Aorta (tissue), 5 donors: ENCODE results near the gene KRT84. TPM values are rescaled to one million over a fixed set of nuclear protein-coding genes. Genes with fewer than 3 reads are reported as not detected.
"Not testable (repeated sequence)": the region's sequence is repeated elsewhere in the genome, so short reads cannot be mapped to it uniquely, and the experiment has no call there.

ENCODE experiments used
- ATAC-seq: fragments of 200-7000 bp; cut with Tn5 transposase; one replicate; pipeline ENCODE4 v1.9.1; 2022; ENCODE audit warnings: moderate library complexity; ENCODE audit not compliant: low FRiP score
- DNase-seq, 2 donors: peaks; one replicate each; pipeline ENCODE4 v3.0.0-alpha.2; 2020
- H3K27ac ChIP-seq, 2 donors: one replicate each; pipeline ENCODE4 v1.5.1; 2013; ENCODE audit warnings: low read length in 2 of 2, mild to moderate bottlenecking in 2 of 2, moderate library complexity in 2 of 2, control low read depth in 1 of 2, inconsistent platforms in 1 of 2, low read depth in 1 of 2
- H3K27me3 ChIP-seq, 2 donors: one replicate each; pipeline ENCODE4 v1.6.1; 2013; ENCODE audit warnings: control low read depth in 1 of 2, low read length in 1 of 2, mild to moderate bottlenecking in 1 of 2, moderate library complexity in 1 of 2; ENCODE audit not compliant: insufficient read depth in 2 of 2, control insufficient read depth in 1 of 2
- H3K36me3 ChIP-seq, 2 donors: one replicate each; pipeline ENCODE4 v1.6.1; 2013; ENCODE audit warnings: control low read depth in 1 of 2, low read length in 1 of 2, mild to moderate bottlenecking in 1 of 2; ENCODE audit not compliant: insufficient read depth in 2 of 2, control insufficient read depth in 1 of 2
- H3K4me1 ChIP-seq, 2 donors: one replicate each; pipeline ENCODE4 v1.6.1; 2013; ENCODE audit warnings: low read length in 2 of 2, control low read depth in 1 of 2, mild to moderate bottlenecking in 1 of 2, moderate library complexity in 1 of 2; ENCODE audit not compliant: insufficient read depth in 2 of 2, control insufficient read depth in 1 of 2
- H3K4me3 ChIP-seq, 2 donors: one replicate each; pipeline ENCODE4 v1.5.1; 2013; ENCODE audit warnings: low read length in 2 of 2, control low read depth in 1 of 2, mild to moderate bottlenecking in 1 of 2
- H3K9me3 ChIP-seq: one replicate; pipeline ENCODE4 v1.6.1; 2013; ENCODE audit warnings: mild to moderate bottlenecking, low read length; ENCODE audit not compliant: control insufficient read depth
- WGBS, 2 donors: extraction: QIAGEN DNeasy Blood & Tissue Kit; methylation state at CpG; one replicate each; pipeline ENCODE4 v1.1.7; 2013; 5-methylcytosine and 5-hydroxymethylcytosine counted together
- intact Hi-C, 2 donors: fragments of 100-400 bp; cut with DNase I; formaldehyde crosslinking; loops; one replicate each; pipeline versions ENCODE4 v1.14.2 to v1.15.0; 2022
- polyA plus RNA-seq, 2 donors: library from polyadenylated mRNA; stranded (reverse); fragments of 200-250 nt; gene quantifications; one replicate each; pipeline ENCODE4 v1.2.3, GENCODE V29; 2013
- total RNA-seq, 2 donors: library from RNA; stranded (reverse); fragmentation: NEBNext Ultra II Directional; extraction: Animal tissue kit (Norgen Biotek cat#: 25700); gene quantifications; one replicate each; pipeline ENCODE4 v1.2.1, GENCODE V29; 2021
- donor health status: healthy with polysubstance abuse.
- donor health status: Bipolar disorder and iron deficiency.
- donor health status: DM: no; HTN: no; CAD: no.
- donor health status: DM: no; HTN: no; CAD: no.
- donor health status: DM: yes; HTN: yes; CAD: no.

KRT84 gene
- total and polyA plus RNA-seq, 4 donors: not detected

- WGBS, 2 donors: 91 to 95% methylated on average over 5 of the region's 5 CpGs
- no peaks in the 10 kb centered on the region for H3K9me3 ChIP-seq
- no peaks in the 10 kb centered on the region for H3K4me1 ChIP-seq
- H3K27ac ChIP-seq: no peak overlapping the region
- DNase-seq (no peak), ATAC-seq (no peak)
- no peak overlapping the region for H3K4me3 ChIP-seq
- H3K36me3 ChIP-seq: no peaks in the 10 kb centered on the region
- H3K27me3 ChIP-seq: no peaks in the 10 kb centered on the region
- intact Hi-C loops: no loop called here
These were observed 29.5 kb upstream of the KRT84 start for GRCh38 chr12:52414936-52415335.

GRCh38 chr12:52413782-52414345 is 28.4 kb upstream of the KRT84 start:
- no peaks in the 10 kb centered on the region for H3K4me1 ChIP-seq
- no peaks in the 10 kb centered on the region for H3K27me3 ChIP-seq
- no peak for DNase-seq
- WGBS, 2 donors: 72 to 75% methylated on average over 8 of the region's 8 CpGs
- no peak overlapping the region for H3K27ac ChIP-seq
- no peaks in the 10 kb centered on the region for H3K9me3 ChIP-seq
- ATAC-seq: no peak
- no peak overlapping the region for H3K4me3 ChIP-seq
- H3K36me3 ChIP-seq: no peaks in the 10 kb centered on the region
- intact Hi-C loops: no loop called here

- H3K4me1 ChIP-seq: no peaks in the 10 kb centered on the region
- intact Hi-C loops: no loop called here
These were observed 27.8 kb upstream of the KRT84 start for GRCh38 chr12:52413202-52413601.

GRCh38 chr12:52411815-52412214 is 26.4 kb upstream of the KRT84 start:
- no peak for ATAC-seq
- intact Hi-C loops: no loop called here
- WGBS, 2 donors: 84 to 92% methylated on average over 9 to 10 of the region's 10 CpGs
- H3K4me3 ChIP-seq: no peak overlapping the region
- H3K36me3 ChIP-seq: no peaks in the 10 kb centered on the region
- DNase-seq: no peak
- H3K4me1 ChIP-seq: no peaks in the 10 kb centered on the region
- H3K27me3 ChIP-seq: no peaks in the 10 kb centered on the region
- no peak overlapping the region for H3K27ac ChIP-seq
- no peaks in the 10 kb centered on the region for H3K9me3 ChIP-seq

More at GRCh38 chr12:52413202-52413601, 27.8 kb upstream of the KRT84 start:
- Histone ChIP-seq H3K27ac (no peak overlapping the region), H3K36me3 (no peaks in the 10 kb centered on the region), H3K9me3 (no peaks in the 10 kb centered on the region), H3K4me3 (no peak overlapping the region), H3K27me3 (no peaks in the 10 kb centered on the region)
- DNase-seq (no peak), ATAC-seq (no peak)
- WGBS, 2 donors: 58 to 66% methylated on average over 4 of the region's 4 CpGs

- H3K4me1 ChIP-seq, H3K27ac ChIP-seq, H3K27me3 ChIP-seq, ATAC-seq, H3K36me3 ChIP-seq, DNase-seq, intact Hi-C loops, H3K9me3 ChIP-seq, H3K4me3 ChIP-seq: not testable (repeated sequence)
- WGBS, 2 donors: 50% methylated on average over 1 of the region's 1 CpG; no CpG with 5 or more reads in 1 of the 2 donors
These were observed 25.3 kb upstream of the KRT84 start for GRCh38 chr12:52410589-52411248.

GRCh38 chr12:52407918-52408317 is 22.5 kb upstream of the KRT84 start:
- H3K27me3 ChIP-seq: no peaks in the 10 kb centered on the region
- H3K27ac ChIP-seq: no peak overlapping the region
- ATAC-seq (no peak), DNase-seq (peak in 1 of 2 donors; percentile 63)
- H3K9me3 ChIP-seq: no peaks in the 10 kb centered on the region
- 88 to 91% methylated on average over 5 of the region's 5 CpGs for WGBS, 2 donors
- no peaks in the 10 kb centered on the region for H3K4me1 ChIP-seq
- intact Hi-C loops: no loop called here
- no peak overlapping the region for H3K4me3 ChIP-seq
- no peaks in the 10 kb centered on the region for H3K36me3 ChIP-seq

GRCh38 chr12:52405922-52406385 is 20.5 kb upstream of the KRT84 start, which contains the start of gene KRT82:
KRT82 (minus strand) TSS chr12:52406335; CDS start chr12:52406277, 58 bp downstream.
- intact Hi-C loops: no loop called here
- DNase-seq (peak in 1 of 2 donors; percentile 49), ATAC-seq (no peak)
- H3K4me3 ChIP-seq: no peak within 1 kb of the TSS
- no peaks in the 10 kb centered on the region for H3K36me3 ChIP-seq
- no peaks in the 10 kb centered on the region for H3K27me3 ChIP-seq
- no peaks in the 10 kb centered on the region for H3K4me1 ChIP-seq
- H3K9me3 ChIP-seq: no peaks in the 10 kb centered on the region
- no peak within 1 kb of the TSS for H3K27ac ChIP-seq
- WGBS, 2 donors: 93 to 97% methylated on average over 14 of the region's 14 CpGs

GRCh38 chr12:52404951-52405350 is 19.5 kb upstream of the KRT84 start:
- no peaks in the 10 kb centered on the region for H3K27me3 ChIP-seq
- no peak for ATAC-seq

GRCh38 chr12:52403561-52403960 is 18.1 kb upstream of the KRT84 start:
- Histone ChIP-seq H3K4me1 (no peaks in the 10 kb centered on the region), H3K27me3 (no peaks in the 10 kb centered on the region), H3K4me3 (no peak overlapping the region), H3K36me3 (no peaks in the 10 kb centered on the region), H3K9me3 (no peaks in the 10 kb centered on the region), H3K27ac (no peak overlapping the region)
- intact Hi-C loops: no loop called here
- ATAC-seq (no peak), DNase-seq (peak in 1 of 2 donors; percentile 59)
- 92 to 95% methylated on average over 9 of the region's 9 CpGs for WGBS, 2 donors

More at GRCh38 chr12:52404951-52405350, 19.5 kb upstream of the KRT84 start:
- Histone ChIP-seq H3K27ac (no peak overlapping the region), H3K36me3 (no peaks in the 10 kb centered on the region), H3K4me1 (no peaks in the 10 kb centered on the region), H3K9me3 (no peaks in the 10 kb centered on the region), H3K4me3 (no peak overlapping the region)
- DNase-seq: peak in 1 of 2 donors; percentile 50
- 93 to 98% methylated on average over 3 of the region's 3 CpGs for WGBS, 2 donors
- intact Hi-C loops: no loop called here
